ENCODE data around the gene GAPDH.

DNA sequence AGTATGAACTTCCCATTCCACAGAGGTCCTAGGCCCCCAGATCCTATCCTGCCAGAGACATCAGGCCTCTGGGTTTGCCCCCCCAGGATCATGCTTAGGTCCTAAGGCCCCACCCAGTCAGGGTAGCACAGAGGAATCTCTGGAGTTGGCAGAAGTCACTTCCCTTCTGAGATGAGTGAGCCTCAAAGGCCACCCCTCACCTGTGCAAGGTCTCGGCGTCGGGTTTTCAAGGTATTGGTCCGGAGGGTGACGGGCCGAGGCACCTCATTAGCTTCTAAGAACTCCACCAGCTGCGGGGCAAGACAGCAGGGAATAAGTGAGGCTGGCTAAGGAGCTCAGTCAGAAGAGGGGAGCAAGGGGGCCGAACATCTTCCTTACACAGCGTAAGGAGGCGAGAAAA, 28.6 kb downstream of the GAPDH start:
- TF ChIP-seq, protein P1, sequence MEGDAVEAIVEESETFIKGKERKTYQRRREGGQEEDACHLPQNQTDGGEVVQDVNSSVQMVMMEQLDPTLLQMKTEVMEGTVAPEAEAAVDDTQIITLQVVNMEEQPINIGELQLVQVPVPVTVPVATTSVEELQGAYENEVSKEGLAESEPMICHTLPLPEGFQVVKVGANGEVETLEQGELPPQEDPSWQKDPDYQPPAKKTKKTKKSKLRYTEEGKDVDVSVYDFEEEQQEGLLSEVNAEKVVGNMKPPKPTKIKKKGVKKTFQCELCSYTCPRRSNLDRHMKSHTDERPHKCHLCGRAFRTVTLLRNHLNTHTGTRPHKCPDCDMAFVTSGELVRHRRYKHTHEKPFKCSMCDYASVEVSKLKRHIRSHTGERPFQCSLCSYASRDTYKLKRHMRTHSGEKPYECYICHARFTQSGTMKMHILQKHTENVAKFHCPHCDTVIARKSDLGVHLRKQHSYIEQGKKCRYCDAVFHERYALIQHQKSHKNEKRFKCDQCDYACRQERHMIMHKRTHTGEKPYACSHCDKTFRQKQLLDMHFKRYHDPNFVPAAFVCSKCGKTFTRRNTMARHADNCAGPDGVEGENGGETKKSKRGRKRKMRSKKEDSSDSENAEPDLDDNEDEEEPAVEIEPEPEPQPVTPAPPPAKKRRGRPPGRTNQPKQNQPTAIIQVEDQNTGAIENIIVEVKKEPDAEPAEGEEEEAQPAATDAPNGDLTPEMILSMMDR (IDR thresholded peaks at IDR 0.05): no peak
- no peak for TF ChIP-seq POLR2A (IDR thresholded peaks at IDR 0.05)

Data from lower leg skin (tissue), 3 donors.